Gastroesophageal sphincter (tissue), 3 donors: ENCODE results near the gene MYO5A.

Experiments
- CTCF ChIP-seq, 4 experiments: fragments of 200-600 bp in 2 of 4; fragments of 450-650 bp in 2 of 4; sonication (generic) in 1 of 4; IDR thresholded peaks; one replicate each; pipeline ENCODE4 v1.5.1; 2017 to 2019; ENCODE audit warnings: antibody characterized with exemption in 4 of 4, mild to moderate bottlenecking in 2 of 4, moderate library complexity in 2 of 4
- POLR2A ChIP-seq, 2 donors: fragments of 450-650 bp; IDR thresholded peaks; one replicate each; pipeline ENCODE4 v1.6.1; 2017; ENCODE audit warnings: antibody characterized with exemption in 2 of 2, mild to moderate bottlenecking in 2 of 2, moderate library complexity in 1 of 2

DNA sequence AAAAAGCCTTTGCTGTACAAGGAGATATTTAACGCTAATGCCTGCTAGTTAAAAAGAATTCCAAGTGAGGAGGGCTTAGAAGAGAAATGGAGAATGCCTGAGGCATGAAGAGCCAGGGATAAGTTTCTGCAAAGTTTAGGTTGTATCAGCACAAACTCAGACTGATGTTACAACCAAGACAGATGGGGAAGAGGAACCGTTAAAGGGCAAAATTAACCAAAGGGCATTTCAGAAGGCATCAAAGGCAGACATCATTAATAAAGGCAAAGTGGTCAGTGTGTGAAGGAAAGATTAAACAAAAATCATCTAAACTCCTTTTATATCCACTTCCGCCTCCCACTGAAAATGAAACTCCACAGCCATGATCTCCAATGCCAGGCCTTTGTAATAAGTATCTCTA is 7.0 kb downstream of the MYO5A start:
- TF ChIP-seq CTCF (IDR thresholded peaks at IDR 0.05) = no peak
- TF ChIP-seq POLR2A (IDR thresholded peaks at IDR 0.05) = no peak
